Measurements from ENCODE around the gene CATSPER3.

- TF ChIP-seq, protein P1, sequence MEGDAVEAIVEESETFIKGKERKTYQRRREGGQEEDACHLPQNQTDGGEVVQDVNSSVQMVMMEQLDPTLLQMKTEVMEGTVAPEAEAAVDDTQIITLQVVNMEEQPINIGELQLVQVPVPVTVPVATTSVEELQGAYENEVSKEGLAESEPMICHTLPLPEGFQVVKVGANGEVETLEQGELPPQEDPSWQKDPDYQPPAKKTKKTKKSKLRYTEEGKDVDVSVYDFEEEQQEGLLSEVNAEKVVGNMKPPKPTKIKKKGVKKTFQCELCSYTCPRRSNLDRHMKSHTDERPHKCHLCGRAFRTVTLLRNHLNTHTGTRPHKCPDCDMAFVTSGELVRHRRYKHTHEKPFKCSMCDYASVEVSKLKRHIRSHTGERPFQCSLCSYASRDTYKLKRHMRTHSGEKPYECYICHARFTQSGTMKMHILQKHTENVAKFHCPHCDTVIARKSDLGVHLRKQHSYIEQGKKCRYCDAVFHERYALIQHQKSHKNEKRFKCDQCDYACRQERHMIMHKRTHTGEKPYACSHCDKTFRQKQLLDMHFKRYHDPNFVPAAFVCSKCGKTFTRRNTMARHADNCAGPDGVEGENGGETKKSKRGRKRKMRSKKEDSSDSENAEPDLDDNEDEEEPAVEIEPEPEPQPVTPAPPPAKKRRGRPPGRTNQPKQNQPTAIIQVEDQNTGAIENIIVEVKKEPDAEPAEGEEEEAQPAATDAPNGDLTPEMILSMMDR (IDR thresholded peaks at IDR 0.05) = no peak
- TF ChIP-seq POLR2A (IDR thresholded peaks at IDR 0.05) = no peak
These were observed 9.0 kb upstream of the CATSPER3 start for GRCh38 chr5:134958755-134959154.
